Loucy (cell line): ENCODE results near the gene VPS8.

Experiments
- H2AFZ ChIP-seq: fragments of 200-600 bp; sonication (generic); 2 replicates; pipeline ENCODE4 v1.6.0; 2016; ENCODE audit warnings: antibody characterized with exemption, mild to moderate bottlenecking, low read length, moderate library complexity
- H3F3A ChIP-seq: fragments of 200-600 bp; 2 replicates; pipeline ENCODE4 v1.6.0; 2016; ENCODE audit warnings: antibody characterized with exemption, low read depth, mild to moderate bottlenecking
- H3K27me3 ChIP-seq: fragments of 200-600 bp; sonication (generic); 2 replicates; pipeline ENCODE4 v1.6.1; 2014; ENCODE audit warnings: low read length, mild to moderate bottlenecking; ENCODE audit not compliant: insufficient read depth, poor library complexity, severe bottlenecking
- H3K36me3 ChIP-seq: fragments of 200-600 bp; sonication (generic); 2 replicates; pipeline ENCODE4 v1.6.1; 2016; ENCODE audit warnings: low read length; ENCODE audit not compliant: insufficient read depth
- H3K4me1 ChIP-seq: fragments of 200-600 bp; sonication (generic); 2 replicates; pipeline ENCODE4 v1.5.1; 2014; ENCODE audit warnings: low read length, mild to moderate bottlenecking; ENCODE audit not compliant: insufficient read depth, poor library complexity, severe bottlenecking
- H3K4me2 ChIP-seq: fragments of 200-600 bp; sonication (generic); 2 replicates; pipeline ENCODE4 v1.6.0; 2014; ENCODE audit warnings: antibody characterized with exemption, low read length, low read depth, mild to moderate bottlenecking; ENCODE audit not compliant: poor library complexity, severe bottlenecking
- H3K4me3 ChIP-seq: fragments of 200-600 bp; sonication (generic); 2 replicates; pipeline ENCODE4 v1.5.1; 2014; ENCODE audit warnings: low read length, mild to moderate bottlenecking, mixed read lengths; ENCODE audit not compliant: poor library complexity, severe bottlenecking
- H3K79me2 ChIP-seq: fragments of 200-600 bp; sonication (generic); 2 replicates; pipeline ENCODE4 v1.6.1; 2014; ENCODE audit warnings: low read length; ENCODE audit not compliant: insufficient read depth
- H3K9ac ChIP-seq: fragments of 200-600 bp; sonication (generic); 2 replicates; pipeline ENCODE4 v1.6.0; 2014; ENCODE audit warnings: mild to moderate bottlenecking, low read depth, low read length, moderate library complexity; ENCODE audit not compliant: poor library complexity, severe bottlenecking
- H3K9me2 ChIP-seq: fragments of 200-600 bp; sonication (generic); replicated peaks from 2 replicates; pipeline ENCODE4 v1.6.1; 2016; ENCODE audit warnings: low read depth, low read length, mixed read lengths
- H3K9me3 ChIP-seq: fragments of 200-600 bp; sonication (generic); 2 replicates; pipeline ENCODE4 v1.6.1; 2014; ENCODE audit warnings: mild to moderate bottlenecking, antibody characterized with exemption, low read length, low read depth; ENCODE audit not compliant: insufficient read depth
- H4K20me1 ChIP-seq: fragments of 200-600 bp; sonication (generic); 2 replicates; pipeline ENCODE4 v1.6.0; 2014; ENCODE audit warnings: antibody characterized with exemption, low read length, mild to moderate bottlenecking; ENCODE audit not compliant: insufficient read depth, poor library complexity, severe bottlenecking
- CTCF ChIP-seq: fragments of 200-600 bp; sonication (generic); conservative IDR thresholded peaks from 2 replicates; pipeline ENCODE4 v1.5.1; 2014; ENCODE audit warnings: mild to moderate bottlenecking, antibody characterized with exemption, low read length
- EZH2phosphoT487 ChIP-seq: fragments of 200-600 bp; IDR thresholded peaks from 2 replicates; pipeline ENCODE4 v1.6.1; 2018; ENCODE audit warnings: antibody characterized with exemption, mild to moderate bottlenecking, moderate library complexity, borderline replicate concordance

VPS8 gene

GRCh38 chr3:185082149-185082548 is 270.2 kb downstream of the VPS8 start:
- no peak overlapping the region for H3K9ac ChIP-seq
- no peak overlapping the region for H3K4me3 ChIP-seq
- TF ChIP-seq CTCF (no peak), EZH2phosphoT487 (no peak)
- no peaks in the 10 kb centered on the region for H3F3A ChIP-seq
- no peaks in the 10 kb centered on the region for H3K27me3 ChIP-seq
- no peak overlapping the region for H2AFZ ChIP-seq
- H3K79me2 ChIP-seq, result no peaks in the 10 kb centered on the region
- H3K4me2 ChIP-seq, result no peak overlapping the region
- no peaks in the 10 kb centered on the region for H3K4me1 ChIP-seq
- H3K9me2 ChIP-seq, result no peaks in the 10 kb centered on the region
- H3K36me3 ChIP-seq, result no peaks in the 10 kb centered on the region
- no peaks in the 10 kb centered on the region for H4K20me1 ChIP-seq
- no peaks in the 10 kb centered on the region for H3K9me3 ChIP-seq

- H3K4me1 ChIP-seq, result no peaks in the 10 kb centered on the region
- no peaks in the 10 kb centered on the region for H3K9me2 ChIP-seq
- no peaks in the 10 kb centered on the region for H3F3A ChIP-seq
- H3K9ac ChIP-seq, result no peak overlapping the region
- H3K79me2 ChIP-seq, result no peaks in the 10 kb centered on the region
- TF ChIP-seq EZH2phosphoT487, result no peak
- no peak for TF ChIP-seq CTCF
- no peak overlapping the region for H2AFZ ChIP-seq
- no peak overlapping the region for H3K4me2 ChIP-seq
- H3K36me3 ChIP-seq, result no peaks in the 10 kb centered on the region
- no peak overlapping the region for H3K4me3 ChIP-seq
- no peaks in the 10 kb centered on the region for H3K9me3 ChIP-seq
- no peaks in the 10 kb centered on the region for H3K27me3 ChIP-seq
- no peaks in the 10 kb centered on the region for H4K20me1 ChIP-seq
Measured at GRCh38 chr3:185082829-185083228, 270.9 kb downstream of the VPS8 start.

GRCh38 chr3:185084402-185084801 is 272.4 kb downstream of the VPS8 start:
- H3K4me1 ChIP-seq, result no peaks in the 10 kb centered on the region
- H3K36me3 ChIP-seq, result no peaks in the 10 kb centered on the region
- H3F3A ChIP-seq, result no peaks in the 10 kb centered on the region
- no peaks in the 10 kb centered on the region for H3K9me2 ChIP-seq
- no peaks in the 10 kb centered on the region for H3K27me3 ChIP-seq
- no peak overlapping the region for H2AFZ ChIP-seq
- H4K20me1 ChIP-seq, result no peaks in the 10 kb centered on the region
- H3K4me3 ChIP-seq, result no peak overlapping the region
- TF ChIP-seq EZH2phosphoT487 (no peak), CTCF (no peak)
- H3K4me2 ChIP-seq, result no peak overlapping the region
- H3K79me2 ChIP-seq, result no peaks in the 10 kb centered on the region
- no peak overlapping the region for H3K9ac ChIP-seq
- no peaks in the 10 kb centered on the region for H3K9me3 ChIP-seq
